Right kidney (tissue), 1 donor: ENCODE results near the gene FUT8.

Source experiments
- DNase-seq: peaks from one replicate; pipeline ENCODE4 v3.0.0-alpha.2; 2016

The FUT8 gene

DNA sequence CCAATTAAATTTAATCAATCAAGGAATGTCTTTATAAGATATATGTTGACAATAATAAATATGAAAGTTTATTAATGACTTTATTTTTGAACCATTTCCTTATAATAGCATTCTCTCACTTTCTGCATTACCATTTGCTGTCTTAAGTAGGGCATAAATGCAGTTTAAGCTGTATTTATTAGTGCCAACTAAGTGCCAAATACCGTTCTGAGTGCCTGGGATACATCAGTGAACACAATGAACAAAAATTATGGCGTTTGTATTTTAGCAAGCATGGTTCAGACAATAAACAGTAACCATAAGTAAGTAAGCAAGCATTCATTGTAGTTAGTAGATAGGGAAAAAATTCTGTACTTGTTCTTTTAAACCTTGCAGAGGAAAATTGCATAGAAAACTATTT lies 145.8 kb downstream of the FUT8 start:
- no peak for DNase-seq

DNA sequence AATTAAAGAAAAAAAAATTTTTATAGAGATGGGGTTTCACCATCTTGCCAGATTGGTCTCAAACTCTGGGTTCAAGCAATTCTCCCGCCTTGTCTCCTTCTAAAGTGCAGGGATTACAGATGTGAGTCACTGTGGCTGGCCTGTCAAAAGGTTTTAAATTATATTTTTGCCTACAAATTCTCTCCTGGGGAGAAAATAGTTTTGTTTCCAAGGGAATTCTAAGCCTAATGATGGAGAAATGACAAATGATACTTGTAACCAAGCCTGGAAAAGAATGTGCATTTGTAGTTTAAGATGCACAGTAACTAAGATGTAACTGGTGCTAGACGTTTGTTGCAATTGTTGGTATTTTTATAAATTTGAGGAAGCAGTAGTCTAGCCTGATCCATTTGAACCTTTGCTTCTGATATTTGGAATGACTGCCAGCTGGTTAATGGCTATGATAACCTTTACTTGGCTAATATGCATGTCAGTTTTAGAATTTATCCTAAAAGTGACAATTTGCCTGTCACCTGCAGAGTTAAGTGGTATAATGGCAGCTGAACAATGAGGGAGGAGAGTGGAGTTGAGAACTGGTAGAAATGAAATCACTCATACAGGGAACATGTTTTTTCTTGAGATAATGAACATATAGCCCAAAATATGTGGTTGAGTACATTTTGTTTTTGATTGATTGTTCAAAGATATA lies 148.0 kb downstream of the FUT8 start:
- no peak for DNase-seq

DNA sequence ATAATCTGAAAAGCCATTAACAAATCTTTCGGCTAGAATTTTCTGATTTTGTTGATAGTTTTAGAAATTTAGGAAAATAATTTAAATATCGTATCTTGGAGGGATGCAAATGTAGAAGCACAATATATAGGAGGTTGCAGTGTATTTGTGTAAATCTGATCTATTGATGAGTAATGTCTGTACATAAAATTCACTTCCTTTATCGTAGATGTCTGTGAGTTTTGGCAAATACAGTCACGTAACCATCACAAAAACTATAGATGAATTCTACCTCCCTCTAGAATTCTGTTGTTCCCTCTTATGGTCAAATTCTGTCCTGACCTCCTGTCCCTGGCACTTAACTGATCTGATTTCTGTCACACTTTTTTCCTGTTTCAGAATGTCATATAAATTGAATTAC lies 151.8 kb downstream of the FUT8 start:
- DNase-seq, result no peak

DNA sequence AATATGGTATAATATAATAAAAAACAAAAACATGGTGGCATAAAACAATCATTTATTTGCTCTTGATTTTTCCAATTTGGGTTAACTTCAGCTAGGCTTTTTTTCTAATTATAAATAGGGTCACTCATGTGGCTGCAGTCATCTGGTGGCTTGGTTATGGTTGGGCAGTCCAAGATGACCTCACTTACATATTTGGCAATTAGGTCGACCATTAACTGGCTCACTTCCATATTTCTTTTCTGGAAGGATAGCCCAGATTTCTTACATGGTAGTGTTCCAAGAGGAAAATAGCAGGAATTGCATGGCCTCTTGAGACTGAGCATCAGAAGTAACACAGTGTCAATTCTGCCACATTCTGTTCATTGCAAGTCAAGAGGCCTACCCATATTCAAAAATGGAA lies 153.4 kb downstream of the FUT8 start:
- DNase-seq, result no peak

DNA sequence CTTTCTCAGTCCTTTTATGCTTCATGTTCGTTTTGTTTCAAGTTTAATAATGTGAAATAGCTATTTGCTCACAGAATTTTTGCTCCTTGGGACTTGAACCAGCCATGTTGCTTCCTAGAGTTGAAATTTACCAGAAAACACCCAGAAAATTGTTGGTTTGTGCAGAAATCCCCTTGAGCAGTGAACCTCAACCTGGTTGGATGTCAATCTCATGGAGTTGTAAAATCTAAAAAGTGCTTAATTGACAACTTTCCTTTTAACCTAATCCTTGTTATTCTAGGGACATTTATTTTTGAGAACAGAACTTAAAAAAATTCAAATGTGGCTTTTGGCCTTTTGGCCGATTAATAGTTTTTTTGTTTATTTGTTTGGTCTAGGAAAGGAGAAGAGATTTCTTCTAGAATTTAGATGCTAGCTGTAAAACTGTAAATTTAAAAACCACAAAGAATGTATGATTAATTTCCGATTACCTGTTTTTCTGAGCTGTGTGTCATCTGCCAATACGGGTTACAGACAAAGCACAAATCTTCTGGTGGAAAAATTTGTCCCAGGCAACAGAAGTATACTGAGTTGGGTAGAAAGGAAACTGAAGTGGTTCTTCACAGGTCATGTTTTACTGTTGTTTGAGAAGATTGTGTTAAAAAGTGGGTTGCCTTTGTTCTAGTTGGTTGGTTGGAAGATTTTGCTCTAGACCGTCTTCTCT lies 154.4 kb downstream of the FUT8 start:
- no peak for DNase-seq

DNA sequence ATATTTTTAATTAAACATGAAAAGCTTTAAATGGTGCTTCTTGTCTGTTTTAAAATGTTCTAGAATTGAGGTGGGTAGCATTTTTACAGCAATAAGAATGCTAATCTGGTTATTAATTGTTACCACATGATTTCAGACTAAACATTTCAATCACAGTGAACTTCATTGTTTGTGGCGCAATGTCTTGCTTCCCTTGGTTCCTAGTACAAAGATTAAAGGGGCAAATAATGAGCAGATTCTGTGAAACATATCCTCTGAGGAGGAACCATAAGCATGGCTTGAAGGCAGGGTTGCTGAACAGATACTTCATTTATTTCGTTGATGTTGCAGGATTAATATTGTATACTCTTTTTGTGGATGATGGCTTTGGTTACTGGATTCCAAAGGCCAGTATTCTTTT lies 162.1 kb downstream of the FUT8 start:
- no peak for DNase-seq

DNA sequence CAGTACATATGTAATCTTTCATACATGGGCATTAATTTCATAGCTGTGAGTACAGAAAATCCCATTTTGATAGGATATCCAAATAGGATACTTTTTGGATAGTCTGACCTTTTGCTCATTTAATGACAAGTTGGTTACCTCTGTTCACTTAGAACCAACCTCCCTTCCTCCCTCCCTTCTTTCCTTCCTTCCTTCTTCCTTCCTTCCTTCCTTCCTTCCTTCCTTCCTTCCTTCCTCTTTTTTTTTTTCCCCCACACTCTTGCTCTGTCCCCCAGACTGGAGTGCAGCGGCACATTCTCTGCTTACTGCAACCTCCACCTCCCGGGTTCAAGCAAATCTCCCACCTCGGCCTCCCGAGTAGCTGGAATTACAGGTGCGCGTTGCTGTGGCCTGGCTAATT lies 162.9 kb downstream of the FUT8 start:
- no peak for DNase-seq

DNA sequence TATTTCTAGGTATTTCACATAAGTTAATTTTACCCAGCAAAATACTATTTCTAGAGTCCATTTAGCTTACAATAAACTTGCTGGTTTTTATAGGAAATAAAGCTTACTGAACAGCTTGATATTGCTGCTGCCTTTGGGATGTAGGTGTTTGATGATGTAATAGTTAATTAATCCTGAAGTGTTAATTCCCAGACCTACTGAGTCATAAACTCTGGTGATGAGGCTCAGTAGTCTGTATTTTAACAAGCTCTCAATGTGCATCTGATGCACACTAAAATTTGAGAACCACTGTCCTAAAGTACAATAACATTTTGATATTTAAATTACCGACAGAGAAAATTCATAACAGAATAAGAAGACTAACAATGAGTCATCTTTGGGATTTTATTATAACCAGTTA lies 168.4 kb downstream of the FUT8 start:
- DNase-seq, result no peak

DNA sequence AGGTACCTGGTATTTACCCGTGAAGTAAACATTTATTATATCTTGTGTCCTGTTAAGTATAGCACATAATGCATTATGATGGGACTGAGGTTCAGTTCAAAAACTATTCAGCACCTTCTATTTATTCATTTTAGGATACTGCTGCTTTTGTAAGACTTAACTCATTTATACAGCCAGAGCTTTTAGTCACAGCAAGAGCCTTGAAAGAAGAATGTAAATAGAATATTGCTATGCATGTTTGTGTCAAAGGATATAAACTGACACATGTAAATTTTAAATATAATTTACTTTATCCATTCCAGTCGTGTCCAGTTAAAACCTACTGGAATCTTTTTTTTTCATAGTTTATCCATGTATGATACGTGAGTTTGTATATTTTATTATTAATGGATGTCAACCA lies 168.8 kb downstream of the FUT8 start:
- DNase-seq, result no peak

DNA sequence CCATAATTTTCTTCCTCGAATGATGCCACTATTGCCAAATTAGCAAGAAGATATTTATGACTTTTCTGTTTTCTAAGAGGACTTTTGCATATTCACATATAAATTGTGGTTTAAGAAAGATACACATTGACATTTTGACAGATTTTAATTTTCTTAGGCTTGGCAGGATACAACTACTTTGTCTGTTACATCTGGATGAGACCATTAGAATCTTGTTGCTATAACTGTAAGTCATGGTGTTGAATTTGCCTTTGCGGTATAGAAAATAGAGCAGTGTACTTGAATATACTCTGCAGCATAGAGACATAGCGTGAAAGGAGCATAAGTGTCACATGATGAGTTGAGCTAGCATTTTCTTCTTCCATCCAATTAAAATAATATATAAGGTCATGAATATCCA lies 169.3 kb downstream of the FUT8 start:
- DNase-seq, result no peak

DNA sequence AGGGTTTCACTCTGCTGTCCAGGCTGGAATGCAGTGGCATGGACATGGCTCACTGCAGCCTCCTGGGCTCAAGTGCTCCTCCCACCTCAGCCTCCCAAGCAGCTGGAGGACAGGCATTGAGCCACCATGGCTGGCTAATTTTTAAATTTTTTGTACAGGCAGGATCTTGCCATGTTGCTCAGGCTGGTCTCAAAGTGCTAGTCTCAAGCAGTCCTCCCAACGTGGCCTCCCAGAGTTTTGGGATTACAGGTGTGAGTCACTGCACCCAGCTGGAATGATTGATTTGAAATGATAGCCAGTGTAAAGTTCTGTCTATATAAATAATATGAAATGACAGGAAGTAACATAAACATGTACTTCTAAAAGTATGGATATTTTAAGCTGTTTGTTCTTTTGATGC lies 172.7 kb downstream of the FUT8 start:
- DNase-seq, result no peak

DNA sequence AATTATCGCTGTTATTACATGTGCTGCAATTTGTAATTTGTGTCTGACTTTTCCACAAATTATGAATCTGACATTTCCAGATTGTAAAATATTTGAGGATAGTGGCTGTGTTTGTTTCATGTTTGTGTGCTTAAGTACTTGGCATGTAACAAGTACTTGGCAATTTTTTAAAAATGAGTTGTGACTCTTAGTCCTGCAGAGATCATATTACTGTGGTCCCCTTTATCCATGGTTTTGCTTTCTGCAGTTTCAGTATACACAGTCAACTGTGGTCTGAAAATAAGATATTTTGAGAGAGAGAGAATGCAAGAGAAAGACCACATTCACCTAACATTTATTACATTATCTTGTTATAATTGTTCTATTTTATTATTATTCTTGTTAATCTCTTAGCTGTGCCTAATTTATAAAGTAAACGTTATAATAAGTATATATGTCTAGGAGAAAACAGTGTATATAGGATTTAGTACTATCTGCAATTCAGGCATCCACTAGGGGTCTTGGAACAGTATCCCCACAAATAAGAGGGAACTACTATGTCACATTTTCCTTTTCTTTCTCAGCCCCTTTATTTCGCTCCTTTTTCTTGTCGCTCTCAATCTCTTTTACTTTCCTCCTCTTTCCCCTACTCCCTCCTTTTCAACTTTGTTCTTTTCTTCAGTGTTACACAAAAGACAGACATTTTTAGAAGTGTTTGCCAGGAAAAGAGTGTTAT lies 176.1 kb downstream of the FUT8 start:
- DNase-seq, result no peak

DNA sequence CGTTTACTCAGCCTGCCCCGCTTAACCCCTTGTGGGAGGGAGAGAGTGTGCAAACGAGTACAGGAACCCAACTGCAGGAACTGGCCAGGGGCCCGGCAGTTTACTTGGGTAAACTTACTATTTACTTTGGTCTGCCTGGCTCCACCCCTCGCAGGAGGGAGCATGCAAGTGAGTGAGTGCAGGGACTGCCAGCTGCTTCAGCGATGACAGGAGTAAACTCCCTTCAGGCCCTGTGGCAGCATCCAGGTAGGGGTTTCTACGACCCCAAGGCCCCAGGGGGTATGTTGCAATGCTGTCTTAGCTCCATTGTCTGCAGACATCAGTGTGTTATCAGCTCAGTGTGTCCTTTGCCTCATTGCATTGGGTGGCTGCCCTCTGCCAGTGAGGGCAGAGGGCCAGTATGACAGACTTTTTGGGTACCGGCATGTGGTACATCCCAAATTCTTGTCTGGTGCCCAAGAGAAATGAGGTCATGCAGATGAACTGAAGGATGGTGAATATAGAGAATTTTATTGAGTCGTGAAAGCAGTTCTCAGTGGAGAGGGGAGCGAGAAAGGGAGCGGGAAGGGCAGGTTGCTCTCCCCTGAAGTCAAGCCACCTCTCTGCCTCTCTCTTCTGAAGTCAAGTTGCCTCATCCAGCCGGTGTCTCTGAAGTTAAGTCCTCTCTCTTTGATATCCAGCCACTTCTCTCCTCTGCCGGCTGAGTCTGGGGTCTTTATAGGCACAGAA lies 181.8 kb downstream of the FUT8 start:
- DNase-seq, result no peak

DNA sequence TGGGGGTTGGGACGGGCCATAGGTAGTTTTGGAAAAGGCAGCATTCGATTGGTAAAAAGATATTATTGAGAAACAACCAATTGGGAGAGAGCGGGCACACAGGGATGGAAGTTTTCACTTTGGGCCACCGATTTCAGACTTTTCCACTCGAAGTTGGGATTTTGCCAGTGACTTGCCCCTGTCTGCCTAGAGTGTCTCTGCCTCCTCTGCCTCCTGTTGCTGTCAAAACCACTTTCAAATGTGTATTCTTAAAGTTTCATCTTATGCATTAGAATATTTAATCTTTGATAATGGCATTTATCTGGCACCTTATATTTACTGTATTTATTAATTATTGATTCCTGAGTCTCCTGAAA lies 182.3 kb downstream of the FUT8 start:
- no peak for DNase-seq

DNA sequence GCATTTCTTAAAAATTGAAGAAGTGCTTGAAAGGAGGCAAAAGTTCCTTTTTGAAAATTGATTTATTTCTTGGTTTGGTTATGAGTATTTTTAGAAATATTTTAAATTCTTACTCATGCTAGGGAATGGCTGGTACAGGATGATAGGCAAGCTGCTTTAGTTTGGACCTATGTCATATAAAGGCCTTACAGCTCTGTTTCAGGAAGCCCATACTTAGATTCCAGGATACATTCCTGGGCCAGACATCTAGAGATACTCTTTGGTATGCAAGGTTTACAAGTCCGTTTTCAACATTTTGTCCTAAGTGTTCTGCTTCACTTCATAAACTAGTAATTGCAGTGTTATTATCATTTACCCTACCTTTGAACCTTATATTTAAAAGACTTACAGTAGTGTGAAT lies 186.8 kb downstream of the FUT8 start:
- no peak for DNase-seq

DNA sequence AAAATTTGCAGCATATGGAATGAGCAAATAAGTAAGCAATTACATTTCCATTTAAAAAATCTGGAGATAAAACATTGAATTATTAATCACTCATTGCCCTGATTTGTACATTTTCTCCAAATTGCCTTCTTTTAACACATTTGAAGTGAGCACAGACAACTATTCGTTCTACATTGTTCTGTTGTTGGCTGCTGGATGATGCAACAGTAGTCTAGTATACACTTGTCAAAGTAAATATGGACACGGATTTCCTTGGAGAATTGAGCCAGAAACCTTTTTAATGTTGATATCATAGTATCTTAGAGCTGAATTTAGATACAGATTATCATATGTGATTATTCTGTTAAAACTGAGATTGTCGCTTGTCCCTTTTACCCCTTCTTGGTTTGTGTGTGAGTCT lies 188.2 kb downstream of the FUT8 start:
- DNase-seq, result no peak

DNA sequence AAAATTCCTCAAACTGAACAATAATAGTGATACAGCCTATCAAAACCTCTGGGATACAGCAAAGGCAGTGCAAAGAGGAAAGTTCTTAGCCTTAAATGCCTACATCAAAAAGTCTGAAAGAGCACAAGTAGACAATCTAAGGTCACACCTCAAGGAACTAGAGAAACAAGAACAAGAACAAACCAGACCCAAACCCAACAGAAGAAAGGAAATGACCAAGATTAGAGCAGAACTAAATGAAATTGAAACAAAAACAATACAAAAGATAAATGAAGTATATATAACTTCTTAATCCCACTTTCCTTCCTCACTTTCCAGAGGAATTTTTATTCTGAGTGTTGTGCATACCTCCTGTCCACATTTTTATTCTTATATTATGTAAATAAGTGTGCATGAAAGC lies 192.0 kb downstream of the FUT8 start:
- DNase-seq, result no peak

DNA sequence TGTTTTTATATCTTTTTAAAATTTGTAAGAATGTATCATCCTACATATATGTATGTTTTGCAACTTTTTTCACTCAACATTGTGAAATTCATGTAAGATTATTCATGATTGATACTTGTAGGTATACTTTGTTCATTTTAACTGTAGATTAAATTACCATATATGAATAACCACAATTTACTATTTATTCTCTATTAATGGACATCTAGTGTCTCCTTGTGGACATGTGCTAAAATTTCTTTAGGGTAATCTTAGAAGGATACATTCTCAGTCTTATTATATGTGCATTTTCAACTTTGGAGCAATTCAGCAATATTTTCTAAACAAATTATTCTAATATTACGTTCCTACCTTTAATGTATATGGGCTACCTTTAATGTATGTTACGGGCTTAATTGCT lies 192.4 kb downstream of the FUT8 start:
- no peak for DNase-seq

DNA sequence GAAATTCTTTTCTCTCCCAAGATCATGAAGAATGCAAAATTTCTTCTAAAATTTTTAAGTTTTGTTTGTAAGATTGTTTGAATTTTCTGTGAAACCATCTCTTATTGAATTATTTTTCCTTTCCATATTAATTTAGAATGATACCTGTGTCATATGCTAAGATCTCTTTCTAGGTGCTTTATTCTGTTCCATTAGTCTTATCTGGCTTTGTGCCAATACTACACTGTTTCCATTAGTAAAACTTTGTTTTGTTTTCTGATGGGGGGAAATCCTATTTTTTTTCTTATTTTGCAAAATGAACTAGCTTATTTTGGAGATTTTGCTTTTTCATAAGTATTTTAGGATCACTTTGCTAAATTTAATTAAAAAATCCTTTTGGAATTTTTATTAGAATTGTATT lies 193.9 kb downstream of the FUT8 start:
- DNase-seq, result no peak

DNA sequence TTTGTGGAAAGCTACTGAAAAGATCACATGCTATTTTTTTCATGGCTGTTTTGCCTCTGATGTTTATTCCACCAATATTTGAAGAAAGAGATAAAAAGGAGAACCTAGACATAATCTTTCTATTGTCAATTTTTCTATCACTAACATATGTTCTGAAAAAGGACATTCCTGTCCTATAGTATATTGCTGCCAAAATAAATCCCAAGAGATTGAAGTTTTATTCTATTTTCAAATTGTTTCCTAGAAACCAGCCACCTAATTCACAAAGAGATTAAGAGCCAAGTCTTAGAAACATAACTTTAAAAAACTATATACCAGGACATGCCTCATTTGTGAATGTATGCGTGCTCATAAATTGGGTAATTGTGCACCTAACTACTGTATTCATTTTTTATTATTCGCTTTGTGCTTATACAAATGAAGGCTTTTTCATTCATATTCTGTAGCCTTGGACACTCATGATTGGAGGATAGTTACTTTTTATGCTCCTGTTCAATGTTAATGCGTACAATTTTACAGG lies 200.7 kb downstream of the FUT8 start:
- DNase-seq, result no peak

DNA sequence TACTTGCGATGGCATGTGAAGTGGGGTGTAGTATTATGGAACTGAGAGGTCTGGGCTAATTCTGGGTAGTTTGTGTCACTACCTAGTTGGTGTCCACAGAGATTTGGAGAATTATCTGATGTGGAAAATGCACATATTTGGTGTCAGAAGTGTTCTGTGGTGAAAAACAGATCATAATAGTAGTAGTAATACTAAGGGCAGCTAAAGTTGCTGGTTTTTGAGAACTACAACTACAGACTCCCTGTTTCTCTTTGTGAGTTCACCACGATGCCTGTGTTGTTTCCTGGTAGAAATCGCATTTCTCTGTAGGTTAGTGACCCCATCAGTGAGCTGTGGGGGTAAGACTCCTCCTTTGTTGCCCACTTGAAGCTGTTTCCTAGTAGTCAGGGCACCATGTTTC lies 206.5 kb downstream of the FUT8 start:
- DNase-seq, result no peak

DNA sequence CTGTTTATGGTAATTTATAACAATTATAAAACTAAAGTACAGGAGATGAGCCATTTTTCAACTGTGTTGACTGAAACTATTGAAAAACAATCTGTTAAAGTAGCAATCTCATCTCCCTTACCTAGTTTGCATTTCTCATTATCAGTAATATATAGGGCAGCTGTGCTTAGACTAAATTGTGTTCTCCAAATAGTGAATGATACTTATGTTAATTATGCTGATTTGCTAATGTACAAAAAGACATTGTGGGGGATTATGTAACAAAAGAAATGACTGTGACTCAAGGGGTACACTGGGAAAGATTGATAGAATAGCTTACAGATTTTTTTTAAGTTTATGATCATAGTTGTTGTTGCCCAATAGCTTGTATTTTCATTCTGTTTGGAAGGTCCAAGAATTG lies 207.7 kb downstream of the FUT8 start:
- DNase-seq, result no peak

DNA sequence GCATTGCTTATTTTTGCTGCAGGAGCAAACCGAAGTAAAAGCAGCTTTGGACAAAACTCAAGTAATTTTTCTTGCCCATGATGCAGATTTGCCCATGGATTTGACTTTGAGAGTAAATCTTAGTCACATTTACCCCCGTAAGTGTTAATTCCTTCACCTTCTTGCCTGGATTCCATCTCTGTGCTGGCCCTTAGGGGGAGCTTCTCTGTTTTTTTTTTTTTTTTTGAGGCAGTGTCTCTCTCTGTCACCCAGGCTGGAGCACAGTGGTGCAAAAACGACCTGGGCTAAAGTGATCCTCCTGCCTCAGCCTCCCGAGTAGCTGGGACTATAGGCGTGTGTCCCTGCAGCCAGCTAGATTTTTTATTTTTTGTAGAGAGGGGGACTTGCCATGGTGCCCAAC lies 210.2 kb downstream of the FUT8 start:
- DNase-seq, result no peak
